Stimulated activated CD4-positive, alpha-beta T cell treated with anti-CD3 and anti-CD28 coated beads, Interleukin-4, amount 100 ng/mL, for 48 hours (primary cell): ENCODE data around the gene DPYD.
"Not testable (repeated sequence)": the region's sequence is repeated elsewhere in the genome, so short reads cannot be mapped to it uniquely, and the experiment has no call there.

Experiments
- DNase-seq, 2 donors: peaks; one replicate each; pipeline ENCODE4 v3.0.0-alpha.2; 2020; ENCODE audit warnings: low read depth in 2 of 2

Gene DPYD

GRCh38 chr1:97281962-97282361, 638.9 kb downstream of the DPYD start:
- no peak for DNase-seq

- no peak for DNase-seq
These were observed 642.8 kb downstream of the DPYD start for GRCh38 chr1:97277891-97278654.

- DNase-seq: no peak
These were observed 648.7 kb downstream of the DPYD start for GRCh38 chr1:97271916-97272788.

- DNase-seq: no peak
These were observed 650.1 kb downstream of the DPYD start for GRCh38 chr1:97270508-97271307.

GRCh38 chr1:97265630-97266029, 655.2 kb downstream of the DPYD start:
- DNase-seq: no peak

- no peak for DNase-seq
These were observed 658.0 kb downstream of the DPYD start for GRCh38 chr1:97262842-97263241.

- no peak for DNase-seq
These were observed 662.2 kb downstream of the DPYD start for GRCh38 chr1:97258597-97258996.

- DNase-seq: no peak
These were observed 665.9 kb downstream of the DPYD start for GRCh38 chr1:97254731-97255463.

- no peak for DNase-seq
These were observed 667.9 kb downstream of the DPYD start for GRCh38 chr1:97252925-97253324.

- no peak for DNase-seq
These were observed 668.8 kb downstream of the DPYD start for GRCh38 chr1:97252076-97252475.

- DNase-seq: no peak
These were observed 673.6 kb downstream of the DPYD start for GRCh38 chr1:97247196-97247595.

GRCh38 chr1:97245682-97246081, 675.2 kb downstream of the DPYD start:
- DNase-seq: no peak

GRCh38 chr1:97245026-97245425, 675.8 kb downstream of the DPYD start:
- DNase-seq: no peak

- DNase-seq: no peak
These were observed 676.8 kb downstream of the DPYD start for GRCh38 chr1:97243973-97244560.

- DNase-seq: no peak
These were observed 682.0 kb downstream of the DPYD start for GRCh38 chr1:97238816-97239215.

- not testable (repeated sequence) for DNase-seq
These were observed 689.5 kb downstream of the DPYD start for GRCh38 chr1:97231354-97231753.

- DNase-seq: no peak
These were observed 708.2 kb downstream of the DPYD start for GRCh38 chr1:97212671-97213070.

GRCh38 chr1:97210307-97210706, 710.5 kb downstream of the DPYD start:
- DNase-seq: no peak

- DNase-seq: no peak
These were observed 711.4 kb downstream of the DPYD start for GRCh38 chr1:97209381-97209957.

GRCh38 chr1:97207868-97208267, 713.0 kb downstream of the DPYD start:
- no peak for DNase-seq

GRCh38 chr1:97204468-97204867, 716.4 kb downstream of the DPYD start:
- DNase-seq: no peak
